ENCODE measurements around the gene PHF23. TPM values are rescaled to one million over a fixed set of nuclear protein-coding genes. Genes with fewer than 3 reads are reported as not detected.
A peak's percentile ranks its signal among the peaks of the same experiment; 100 is the strongest.

PHF23 gene
- polyA plus RNA-seq, 1 donor from 2014 or later = 38.2 TPM

DNA sequence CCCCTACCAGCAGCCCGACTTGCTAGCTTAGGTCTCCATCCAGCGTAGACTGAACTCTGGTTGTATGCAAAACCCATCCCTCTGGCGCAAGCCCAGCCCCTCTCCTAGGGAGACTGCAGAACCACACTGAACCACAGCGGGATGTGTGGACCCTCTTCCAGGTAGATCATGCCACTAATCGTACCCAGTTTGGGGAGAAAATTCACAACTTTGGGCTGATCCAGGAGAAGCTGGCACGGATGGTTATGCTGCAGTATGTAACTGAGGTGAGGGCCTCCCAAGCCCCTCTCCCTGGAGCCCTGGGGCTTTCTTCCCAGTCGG is 16.3 kb downstream of the PHF23 start:
- H3K27ac Mint-ChIP-seq = no peak overlapping the region
- H3K4me3 Mint-ChIP-seq = peak overlapping the region in 1 of 4 donors; percentile 93
- no peaks in the 10 kb centered on the region for H3K9me3 Mint-ChIP-seq
- peaks cover 14 to 19% (median 15%) of the 10 kb centered on the region in 3 donors for H3K4me1 Mint-ChIP-seq
- peaks cover 2% of the 10 kb centered on the region for H3K27me3 Mint-ChIP-seq
- no peaks in the 10 kb centered on the region for H3K36me3 Mint-ChIP-seq

DNA sequence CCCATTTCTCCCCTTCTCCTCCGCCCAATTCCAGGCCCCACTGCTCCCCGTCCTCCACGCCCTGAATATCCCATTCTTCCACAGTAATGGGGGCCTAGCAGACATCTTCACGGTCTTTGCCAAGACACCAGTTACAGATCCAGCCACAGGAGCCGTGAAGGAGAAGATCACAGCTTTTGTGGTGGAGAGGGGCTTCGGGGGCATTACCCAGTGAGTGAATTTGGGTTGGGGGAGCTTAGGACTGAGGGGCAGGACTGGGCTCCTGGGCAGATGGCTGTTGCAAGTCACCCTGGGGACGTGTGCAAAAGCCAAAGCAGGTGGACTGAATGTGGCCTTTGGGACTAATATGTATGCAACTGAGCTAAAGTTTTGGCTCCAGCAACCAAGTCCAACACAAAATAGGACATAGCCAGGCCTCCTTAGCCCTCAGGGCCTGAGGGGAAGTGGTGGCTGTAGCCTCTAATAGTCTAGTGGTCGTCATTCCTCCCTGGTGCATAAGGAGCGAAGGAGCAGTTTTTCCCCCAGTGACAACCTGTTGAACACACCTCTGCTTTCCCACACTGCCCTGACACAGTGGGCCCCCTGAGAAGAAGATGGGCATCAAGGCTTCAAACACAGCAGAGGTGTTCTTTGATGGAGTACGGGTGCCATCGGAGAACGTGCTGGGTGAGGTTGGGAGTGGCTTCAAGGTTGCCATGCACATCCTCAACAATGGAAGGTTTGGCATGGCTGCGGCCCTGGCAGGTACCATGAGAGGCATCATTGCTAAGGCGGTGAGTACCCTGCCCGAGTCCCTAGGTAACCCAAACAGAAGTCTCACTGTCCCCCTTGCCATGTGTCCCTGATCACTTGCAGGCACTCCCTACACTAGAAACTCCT is 16.9 kb downstream of the PHF23 start:
- H3K36me3 Mint-ChIP-seq = no peaks in the 10 kb centered on the region
- peak overlapping the region in 2 of 4 donors; percentile 12 to 93 for H3K4me3 Mint-ChIP-seq
- peaks cover 2% of the 10 kb centered on the region for H3K27me3 Mint-ChIP-seq
- H3K4me1 Mint-ChIP-seq = peaks cover 18 to 19% (median 19%) of the 10 kb centered on the region in 3 donors
- H3K9me3 Mint-ChIP-seq = no peaks in the 10 kb centered on the region
- H3K27ac Mint-ChIP-seq = peak overlapping the region in 1 of 3 donors; percentile 18

DNA sequence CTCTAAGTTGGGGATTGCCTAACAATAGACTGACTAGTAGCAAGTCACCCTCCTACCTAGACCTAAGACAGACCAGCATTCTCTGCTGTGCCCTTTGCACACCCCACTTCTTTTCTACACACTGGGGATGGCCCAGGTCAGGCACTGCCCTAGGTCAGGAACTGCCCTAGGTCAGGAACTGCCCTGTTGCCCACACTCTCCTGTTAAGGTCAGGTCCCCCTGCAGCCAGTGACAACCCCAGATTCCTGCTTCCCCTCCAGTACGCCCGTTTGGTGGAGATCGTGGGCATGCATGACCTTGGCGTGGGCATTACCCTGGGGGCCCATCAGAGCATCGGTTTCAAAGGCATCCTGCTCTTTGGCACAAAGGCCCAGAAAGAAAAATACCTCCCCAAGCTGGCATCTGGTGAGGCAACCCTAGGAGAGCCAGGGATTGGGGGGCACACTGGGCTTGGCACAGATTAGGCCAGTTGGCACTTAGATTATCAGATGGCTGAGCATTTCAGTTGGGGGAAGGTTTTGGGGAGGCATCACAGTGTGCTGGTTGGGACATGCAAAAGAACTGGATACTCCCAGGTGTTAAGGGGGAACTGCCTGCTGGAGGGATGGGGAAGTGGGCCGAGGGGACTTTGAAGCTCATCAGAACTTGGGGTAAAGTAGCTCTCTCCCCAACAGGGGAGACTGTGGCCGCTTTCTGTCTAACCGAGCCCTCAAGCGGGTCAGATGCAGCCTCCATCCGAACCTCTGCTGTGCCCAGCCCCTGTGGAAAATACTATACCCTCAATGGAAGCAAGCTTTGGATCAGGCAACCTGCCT is 17.8 kb downstream of the PHF23 start:
- Mint-ChIP-seq H3K27me3 (peaks cover 4% of the 10 kb centered on the region), H3K4me1 (peaks cover 18 to 19% (median 19%) of the 10 kb centered on the region in 3 donors), H3K4me3 (peak overlapping the region; percentile 13 to 96 (median 93)), H3K27ac (peak overlapping the region in 1 of 3 donors; percentile 90), H3K36me3 (no peaks in the 10 kb centered on the region), H3K9me3 (no peaks in the 10 kb centered on the region)

DNA sequence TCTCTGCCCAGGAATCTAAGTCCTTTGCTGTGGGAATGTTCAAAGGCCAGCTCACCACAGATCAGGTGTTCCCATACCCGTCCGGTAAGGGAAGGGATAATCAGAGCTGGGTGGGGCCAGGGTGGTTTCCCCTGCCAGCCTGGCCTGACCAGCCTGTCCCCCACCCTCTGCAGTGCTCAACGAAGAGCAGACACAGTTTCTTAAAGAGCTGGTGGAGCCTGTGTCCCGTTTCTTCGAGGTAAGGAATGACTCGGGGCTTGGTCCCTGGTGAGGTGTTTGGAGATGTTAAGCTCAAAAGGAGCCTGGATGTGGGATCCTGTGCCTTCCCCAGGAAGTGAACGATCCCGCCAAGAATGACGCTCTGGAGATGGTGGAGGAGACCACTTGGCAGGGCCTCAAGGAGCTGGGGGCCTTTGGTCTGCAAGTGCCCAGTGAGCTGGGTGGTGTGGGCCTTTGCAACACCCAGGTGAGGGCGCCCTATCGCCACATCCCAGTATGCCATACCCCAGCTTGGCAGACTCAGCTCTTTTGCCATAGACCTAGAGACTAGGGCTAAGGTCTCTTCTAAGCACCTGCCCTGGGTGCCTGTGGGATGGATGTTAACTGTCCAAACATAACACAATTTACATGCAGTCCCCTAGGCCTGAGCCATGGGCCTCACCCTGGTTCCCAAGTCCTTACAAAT is 18.5 kb downstream of the PHF23 start:
- peak overlapping the region; percentile 90 to 95 (median 91) for H3K27ac Mint-ChIP-seq
- no peaks in the 10 kb centered on the region for H3K36me3 Mint-ChIP-seq
- H3K27me3 Mint-ChIP-seq = peaks cover 4% of the 10 kb centered on the region
- no peaks in the 10 kb centered on the region for H3K9me3 Mint-ChIP-seq
- peak overlapping the region; percentile 93 to 98 (median 94) for H3K4me3 Mint-ChIP-seq
- peaks cover 19% of the 10 kb centered on the region in 3 donors for H3K4me1 Mint-ChIP-seq

DNA sequence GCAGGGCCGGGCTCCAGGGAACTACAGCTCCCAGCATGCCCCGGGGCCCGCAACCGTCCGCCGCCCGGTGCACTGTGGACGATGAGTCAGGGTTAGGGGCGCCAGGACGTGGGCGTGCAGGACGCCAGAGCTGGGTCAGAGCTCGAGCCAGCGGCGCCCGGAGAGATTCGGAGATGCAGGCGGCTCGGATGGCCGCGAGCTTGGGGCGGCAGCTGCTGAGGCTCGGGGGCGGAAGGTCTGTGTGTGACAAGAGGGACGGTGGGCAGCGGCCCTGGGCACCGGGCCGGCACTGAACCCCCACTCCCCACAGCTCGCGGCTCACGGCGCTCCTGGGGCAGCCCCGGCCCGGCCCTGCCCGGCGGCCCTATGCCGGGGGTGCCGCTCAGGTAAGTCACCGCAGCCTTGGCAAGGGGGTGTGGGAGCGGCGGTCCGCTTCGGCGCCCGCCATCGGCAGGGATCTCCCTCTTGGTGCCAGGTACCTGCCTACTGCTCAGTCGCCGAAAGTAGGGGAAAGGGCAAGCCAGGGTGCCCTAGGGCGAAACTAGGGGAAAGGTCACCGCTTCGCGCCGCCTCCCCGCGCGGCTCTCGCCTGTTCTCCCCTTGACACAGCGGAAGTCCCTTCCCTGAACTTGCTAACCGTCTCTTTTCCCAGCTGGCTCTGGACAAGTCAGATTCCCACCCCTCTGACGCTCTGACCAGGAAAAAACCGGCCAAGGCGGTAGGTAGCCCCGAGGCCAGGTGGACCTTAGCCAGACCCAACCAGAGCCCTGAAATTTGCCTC is 19.3 kb downstream of the PHF23 start, which contains the start of the genes ACADVL and DLG4:
Gene ACADVL (plus strand): TSS at position 127 of the 781 bp plus-strand sequence. CDS start 47 bp downstream, at position 174.
Gene DLG4 (minus strand): TSS at position 25 of the 781 bp plus-strand sequence.
- Mint-ChIP-seq H3K36me3 (no peaks in the 10 kb centered on the region), H3K27ac (peak within 1 kb of the TSS; percentile 90 to 96 (median 91)), H3K4me1 (peaks cover 19 to 23% (median 21%) of the 10 kb centered on the region in 3 donors), H3K9me3 (no peaks in the 10 kb centered on the region), H3K27me3 (peaks cover 4% of the 10 kb centered on the region), H3K4me3 (peak within 1 kb of the TSS; percentile 93 to 98 (median 94))

DNA sequence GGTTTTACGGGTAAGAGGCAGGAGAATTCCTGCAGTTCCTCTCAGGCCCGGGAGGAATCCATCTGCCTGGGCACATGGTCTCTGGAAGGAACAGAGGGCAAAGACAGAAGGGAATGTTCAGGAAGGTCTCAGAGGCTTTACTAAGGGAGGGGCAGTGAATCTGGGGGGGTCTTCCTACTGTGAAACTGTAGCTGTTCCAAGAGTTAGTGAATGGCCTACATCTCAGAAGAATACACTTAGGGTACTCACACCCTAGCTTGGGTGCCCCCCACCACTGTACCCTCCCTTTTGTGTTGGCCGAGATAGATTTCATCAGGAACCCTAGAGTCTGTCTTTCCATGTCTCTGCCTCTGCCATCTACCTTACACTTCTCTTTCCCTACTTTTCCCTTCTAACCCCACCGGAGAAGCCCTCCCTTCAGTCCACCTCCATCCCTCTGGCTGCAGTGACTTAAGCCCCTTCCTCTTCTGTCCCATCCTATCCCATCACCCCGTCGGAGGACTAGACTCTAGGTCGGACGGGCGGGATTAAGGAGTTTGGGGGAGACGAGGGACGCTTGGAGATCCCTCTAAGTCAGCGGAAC is 19.9 kb downstream of the PHF23 start:
- Mint-ChIP-seq H3K27ac (peak overlapping the region; percentile 90 to 96 (median 91)), H3K27me3 (peaks cover 4% of the 10 kb centered on the region), H3K4me1 (peaks cover 19 to 29% (median 25%) of the 10 kb centered on the region in 3 donors), H3K36me3 (no peaks in the 10 kb centered on the region), H3K9me3 (no peaks in the 10 kb centered on the region), H3K4me3 (peak overlapping the region; percentile 93 to 98 (median 94))

DNA sequence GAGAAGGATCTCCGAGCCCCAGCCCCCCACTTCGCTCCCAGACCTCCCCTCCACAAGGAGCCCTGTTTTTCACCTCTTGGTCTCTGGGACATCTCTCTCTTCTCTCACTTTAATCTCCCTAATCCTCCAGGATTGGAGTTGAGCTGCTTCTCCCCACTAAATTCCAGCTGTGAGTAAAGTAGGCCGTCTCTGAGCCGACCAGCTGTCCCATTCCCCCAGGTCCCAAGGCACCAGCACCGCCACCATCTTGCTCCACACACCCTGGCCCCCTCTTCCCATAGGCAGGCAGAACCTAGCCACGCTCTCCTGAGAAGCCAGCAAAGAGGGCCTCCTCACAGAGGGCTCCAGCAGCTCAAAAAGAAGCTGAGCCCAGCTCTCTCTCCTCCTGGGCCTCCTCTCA is 20.5 kb downstream of the PHF23 start:
- Mint-ChIP-seq H3K27me3 (peaks cover 7% of the 10 kb centered on the region), H3K27ac (peak overlapping the region; percentile 86 to 91 (median 90)), H3K36me3 (no peaks in the 10 kb centered on the region), H3K4me1 (peaks cover 23 to 33% (median 30%) of the 10 kb centered on the region in 3 donors), H3K4me3 (peak overlapping the region in 2 of 4 donors; percentile 93 to 96), H3K9me3 (no peaks in the 10 kb centered on the region)

DNA sequence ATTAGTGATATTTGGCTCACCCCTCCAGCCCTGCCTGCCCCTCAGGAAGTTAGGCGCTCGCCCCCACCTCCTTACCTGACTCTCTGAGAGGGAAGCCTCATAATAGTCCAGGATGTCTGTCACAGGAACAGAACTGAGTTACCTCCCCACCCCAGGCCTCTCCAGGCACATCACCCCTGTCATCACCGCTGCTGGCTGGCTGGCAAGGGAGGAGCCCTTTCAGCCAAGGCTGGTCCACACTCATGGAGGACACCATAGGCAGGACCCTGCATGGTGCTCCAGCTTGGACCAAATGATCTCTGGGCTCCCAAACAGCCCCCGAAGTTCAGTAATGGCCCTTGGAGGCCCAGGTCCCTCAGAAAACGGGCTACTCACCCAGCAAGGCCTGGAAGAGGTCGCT is 21.1 kb downstream of the PHF23 start:
- Mint-ChIP-seq H3K4me1 (peaks cover 26 to 36% (median 35%) of the 10 kb centered on the region in 3 donors), H3K27ac (peak overlapping the region in 1 of 3 donors; percentile 57), H3K36me3 (no peaks in the 10 kb centered on the region), H3K9me3 (no peaks in the 10 kb centered on the region), H3K4me3 (peak overlapping the region in 3 of 4 donors; percentile 70 to 93 (median 71)), H3K27me3 (peaks cover 7% of the 10 kb centered on the region)

DNA sequence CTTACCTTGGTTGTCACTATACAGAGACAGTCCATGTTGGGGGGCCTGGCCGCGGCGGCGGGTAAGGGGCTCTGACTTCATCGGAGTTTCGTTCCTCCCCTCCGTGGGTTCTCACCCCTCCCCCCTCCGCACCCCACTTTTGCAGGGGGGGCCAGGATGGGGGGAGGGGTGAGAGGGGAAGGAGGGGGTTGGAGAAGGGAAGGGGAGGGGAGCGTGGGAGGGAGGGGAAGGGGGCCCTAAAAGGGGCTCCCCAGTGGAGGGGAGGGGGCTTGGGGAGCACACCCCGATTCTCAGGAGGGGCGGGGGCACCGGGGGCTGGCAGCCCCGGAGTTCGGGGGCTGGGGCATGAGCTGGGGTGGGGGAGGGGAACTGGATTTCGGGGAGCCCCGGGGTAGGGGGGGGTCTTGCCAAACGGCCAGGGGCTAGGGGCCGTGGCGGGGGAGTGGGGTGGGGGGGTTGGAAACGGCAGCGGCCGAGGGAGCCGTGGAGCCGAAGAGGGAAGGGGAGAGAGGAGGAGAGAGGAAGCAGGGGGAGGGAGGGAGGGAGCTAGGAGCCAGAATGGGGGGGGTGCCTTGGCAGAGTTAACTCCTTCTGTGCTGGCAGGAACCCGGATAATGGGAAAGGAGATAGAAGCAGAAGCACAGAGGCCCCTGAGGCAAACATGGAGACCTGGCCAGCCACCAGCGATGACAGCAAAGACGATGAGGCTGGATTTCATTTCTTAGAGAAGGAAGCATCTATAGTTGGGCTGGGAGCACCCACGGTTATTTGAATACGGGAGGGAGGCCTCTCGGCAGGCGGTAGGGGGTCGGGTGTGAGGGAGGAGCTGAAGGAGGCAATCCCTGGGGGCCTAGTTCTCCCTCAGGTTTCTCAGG is 21.9 kb downstream of the PHF23 start:
- Mint-ChIP-seq H3K4me1 (peaks cover 28 to 36% (median 35%) of the 10 kb centered on the region in 3 donors), H3K9me3 (no peaks in the 10 kb centered on the region), H3K36me3 (no peaks in the 10 kb centered on the region), H3K27me3 (peaks cover 7% of the 10 kb centered on the region), H3K4me3 (peak overlapping the region in 3 of 4 donors; percentile 70 to 93 (median 71)), H3K27ac (peak overlapping the region in 2 of 3 donors; percentile 71 to 73)

DNA sequence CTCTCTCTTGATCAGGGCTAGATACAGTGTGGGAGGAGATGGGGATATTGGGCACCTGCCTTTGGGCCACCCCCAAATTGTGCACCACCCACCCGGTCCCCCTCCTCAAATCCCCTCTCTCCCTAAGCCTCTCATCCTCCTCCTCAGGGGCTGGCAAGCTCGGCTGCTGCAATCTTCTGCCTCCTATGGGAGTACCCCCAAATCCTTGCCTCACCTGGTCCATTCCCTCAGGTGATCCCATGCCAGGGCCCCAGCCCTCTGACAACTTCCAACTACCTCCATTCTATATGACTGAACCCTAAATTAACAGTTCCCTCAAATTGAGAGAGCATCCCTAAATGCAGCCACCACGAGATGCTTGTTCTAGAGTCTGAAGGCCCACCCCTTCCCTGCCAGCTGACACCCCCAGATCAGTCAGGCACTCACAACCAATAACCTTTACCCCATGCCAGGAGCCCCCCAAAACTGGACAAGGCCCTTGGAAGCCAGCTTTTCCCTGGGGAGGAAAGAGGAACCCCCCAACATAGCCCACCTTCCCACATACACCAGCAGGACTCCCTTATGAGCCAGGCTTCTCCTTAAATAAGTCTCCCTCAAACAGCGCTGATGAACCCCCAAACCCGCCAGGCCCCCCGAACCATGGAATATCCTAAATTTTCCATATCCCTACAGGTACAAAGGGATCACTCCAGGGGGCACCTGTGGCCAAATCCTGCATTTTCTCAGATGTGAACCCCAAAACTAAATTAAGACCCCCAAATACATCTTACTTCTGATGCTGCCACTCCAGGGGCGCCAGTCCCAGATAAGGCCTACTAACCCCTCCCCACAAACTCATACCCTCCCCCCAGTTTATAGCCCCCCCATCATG is 22.8 kb downstream of the PHF23 start:
- no peaks in the 10 kb centered on the region for H3K36me3 Mint-ChIP-seq
- H3K27me3 Mint-ChIP-seq = peaks cover 9% of the 10 kb centered on the region
- peak overlapping the region in 2 of 4 donors; percentile 37 to 77 for H3K4me3 Mint-ChIP-seq
- H3K9me3 Mint-ChIP-seq = no peaks in the 10 kb centered on the region
- peaks cover 31 to 40% (median 35%) of the 10 kb centered on the region in 3 donors for H3K4me1 Mint-ChIP-seq
- peak overlapping the region in 2 of 3 donors; percentile 71 to 73 for H3K27ac Mint-ChIP-seq

DNA sequence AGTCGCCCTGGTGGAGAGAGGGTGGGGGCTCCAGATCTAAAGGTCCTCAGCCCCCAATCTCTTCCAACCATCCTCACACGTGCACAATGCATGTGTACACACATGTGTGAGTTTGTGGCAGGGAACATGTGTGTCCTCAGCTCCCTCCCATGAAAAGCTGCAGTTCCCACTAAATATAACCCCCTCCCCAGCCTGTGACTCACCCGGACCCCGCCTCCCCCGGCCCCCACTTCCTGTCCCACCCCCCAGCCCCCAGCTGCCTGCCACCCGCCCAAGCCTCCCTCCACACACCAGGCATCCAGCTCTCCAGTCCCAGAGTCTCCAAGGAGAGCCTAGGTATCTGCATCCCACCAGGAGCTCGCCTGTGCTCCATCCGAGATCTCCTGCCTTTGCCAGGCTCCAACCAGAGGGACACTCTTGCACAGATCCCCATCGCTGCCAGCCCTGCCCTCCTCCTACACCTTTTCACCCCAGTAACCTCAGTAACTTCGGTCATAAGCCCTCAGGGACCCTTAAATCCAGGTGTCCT is 23.5 kb downstream of the PHF23 start:
- Mint-ChIP-seq H3K4me1 (peaks cover 24 to 36% (median 33%) of the 10 kb centered on the region in 3 donors), H3K36me3 (no peaks in the 10 kb centered on the region), H3K9me3 (no peaks in the 10 kb centered on the region), H3K27me3 (peaks cover 9% of the 10 kb centered on the region), H3K27ac (peak overlapping the region in 1 of 3 donors; percentile 71), H3K4me3 (peak overlapping the region in 1 of 4 donors; percentile 37)

Data from IgD-negative memory B cell (primary cell).